Kidney glomerular epithelial cell (primary cell): ENCODE measurements around the gene NFASC.

ENCODE experiments used
- DNase-seq: peaks from one replicate; lab custom pipeline; 2025; lab: John Stamatoyannopoulos, UW

Gene NFASC

GRCh38 chr1:204983136-204983535, 112.5 kb downstream of the NFASC start:
- no peak for DNase-seq

GRCh38 chr1:204983881-204984280, 113.2 kb downstream of the NFASC start:
- DNase-seq: no peak

- DNase-seq: no peak
Measured at GRCh38 chr1:204984499-204984898, 113.8 kb downstream of the NFASC start.

GRCh38 chr1:204986181-204986580, 115.5 kb downstream of the NFASC start:
- DNase-seq: no peak

GRCh38 chr1:204987689-204988088, 117.0 kb downstream of the NFASC start:
- no peak for DNase-seq

- no peak for DNase-seq
Measured at GRCh38 chr1:204988196-204988595, 117.5 kb downstream of the NFASC start.

GRCh38 chr1:204989266-204990058, 118.8 kb downstream of the NFASC start:
- peak; percentile 77 for DNase-seq

GRCh38 chr1:204990059-204990664, 119.5 kb downstream of the NFASC start:
- no peak for DNase-seq

- no peak for DNase-seq
Measured at GRCh38 chr1:204990721-204991341, 120.2 kb downstream of the NFASC start.

GRCh38 chr1:204991342-204991844, 120.7 kb downstream of the NFASC start:
- no peak for DNase-seq

GRCh38 chr1:204992201-204992997, 121.7 kb downstream of the NFASC start:
- no peak for DNase-seq

GRCh38 chr1:204992998-204993314, 122.3 kb downstream of the NFASC start:
- DNase-seq: no peak

- no peak for DNase-seq
Measured at GRCh38 chr1:204994086-204994862, 123.6 kb downstream of the NFASC start.

- DNase-seq: peak; percentile 8
Measured at GRCh38 chr1:204996981-204997380, 126.3 kb downstream of the NFASC start.

- no peak for DNase-seq
Measured at GRCh38 chr1:204997591-204998355, 127.1 kb downstream of the NFASC start.

GRCh38 chr1:205001162-205001561, 130.5 kb downstream of the NFASC start:
- DNase-seq: no peak

GRCh38 chr1:205002705-205003104, 132.0 kb downstream of the NFASC start:
- no peak for DNase-seq

- no peak for DNase-seq
Measured at GRCh38 chr1:205003358-205004131, 132.9 kb downstream of the NFASC start.

GRCh38 chr1:205004351-205004750, 133.7 kb downstream of the NFASC start:
- no peak for DNase-seq

- DNase-seq: no peak
Measured at GRCh38 chr1:205008896-205009295, 138.2 kb downstream of the NFASC start.
